ENCODE results near the gene NOS1AP. TPM values are rescaled to one million over a fixed set of nuclear protein-coding genes. Genes with fewer than 3 reads are reported as not detected.

Gene NOS1AP
- total and polyA plus RNA-seq, 2 donors (not counting 3 experiments of a cell fraction or from before 2014, with no cell fraction given): 1.3 to 5.4 TPM

- no peaks in the 10 kb centered on the region for H3K9me1 ChIP-seq (replicated peaks; ENCODE audit: control insufficient read depth, extremely low read depth, insufficient read depth, low read length)
- H3K4me3 ChIP-seq (replicated peaks in 1 of 3; ENCODE audit: insufficient read depth in 1 of 3, low read depth in 1 of 3, low read length in 3 of 3): no peak overlapping the region
- H3K9me3 ChIP-seq (replicated peaks; ENCODE audit: control insufficient read depth, insufficient read depth, low read length): no peaks in the 10 kb centered on the region
- H3K4me1 ChIP-seq (ENCODE audit: control insufficient read depth, extremely low read depth, insufficient read depth, low read length): peaks cover 40% of the 10 kb centered on the region
- no peak overlapping the region for H2AFZ ChIP-seq (ENCODE audit: low read depth, low read length)
- H3K9ac ChIP-seq (replicated peaks; ENCODE audit: extremely low read depth, insufficient read depth, low read length): no peak overlapping the region
- TF ChIP-seq POLR2AphosphoS5 (IDR thresholded peaks at IDR 0.05; ENCODE audit: insufficient read depth, low read depth, low read length) (no peak), EZH2 (IDR thresholded peaks at IDR 0.05; ENCODE audit: borderline replicate concordance, low read depth, low read length, severe bottlenecking) (no peak), MAX (IDR thresholded peaks at IDR 0.05; ENCODE audit: insufficient read depth, insufficient read length) (no peak), POLR2A (IDR thresholded peaks at IDR 0.05; ENCODE audit: low read depth, low read length) (no peak), MYC (IDR thresholded peaks at IDR 0.05; ENCODE audit: low read depth, low read length) (no peak), CTCF (IDR thresholded peaks at IDR 0.05; ENCODE audit: extremely low read depth in 1 of 2, insufficient read depth in 1 of 2, low read depth in 1 of 2, low read length in 2 of 2) (no peak), GATA2 (IDR thresholded peaks at IDR 0.05; ENCODE audit: insufficient read depth, insufficient read length, low read depth, low read length) (peak; percentile 29), FOS (IDR thresholded peaks at IDR 0.05; ENCODE audit: borderline replicate concordance, insufficient read depth, low read length) (peak; percentile 55), JUN (IDR thresholded peaks at IDR 0.05; ENCODE audit: borderline replicate concordance, insufficient read depth, insufficient read length, low read depth) (peak; percentile 23)
- peak; percentile 70 for DNase-seq (ENCODE audit: low read depth, low spot score)
- dilution Hi-C loops (cut with MboI; ENCODE audit: extremely low pct_ligation_motif_present, low sequenced_read_pairs): no loop called here
- no peaks in the 10 kb centered on the region for H3K36me3 ChIP-seq (ENCODE audit: control insufficient read depth in 2 of 2, extremely low read depth in 1 of 2, insufficient read depth in 2 of 2, low read length in 2 of 2)
- no peak overlapping the region for H3K4me2 ChIP-seq (ENCODE audit: insufficient read depth, low read length)
- intact Hi-C loops (cut with micrococcal nuclease): loop anchor here (2.0 to 10.0 kb wide), 2 partner anchors 17 to 121 kb away; no protein-coding TSS in a partner anchor
- ChIA-PET POLR2A (no interaction called here), CTCF (interaction anchor here (0.6 kb wide), 1 partner anchor 196 kb away, joined by 3 read pairs; no protein-coding TSS in a partner anchor)
- H3K79me2 ChIP-seq (ENCODE audit: control insufficient read depth, insufficient read depth, low read length): no peaks in the 10 kb centered on the region
- no peaks in the 10 kb centered on the region for H4K20me1 ChIP-seq (replicated peaks; ENCODE audit: control insufficient read depth, extremely low read depth, insufficient read depth, low read length)
- no peak for FAIRE-seq
- H3K27me3 ChIP-seq (ENCODE audit: control insufficient read depth in 2 of 2, insufficient read depth in 2 of 2, low read length in 2 of 2): no peaks in the 10 kb centered on the region
- H3K27ac ChIP-seq (ENCODE audit: insufficient read depth, low read depth, low read length): no peak overlapping the region
- no TSS peak for BruUV-seq (replicated peaks)
These were observed 126.1 kb downstream of the NOS1AP start for GRCh38 chr1:162195567-162195966.
